Calu3 (cell line): ENCODE data around the gene SCAMP1. TPM values are rescaled to one million over a fixed set of nuclear protein-coding genes. Genes with fewer than 3 reads are reported as not detected.

ENCODE experiments used
- BruUV-seq: library from RNA; stranded (reverse); fragments of 400-500 nt; replicated peaks from 2 replicates; lab custom pipeline; 2021; lab: Mats Ljungman, UMichigan
- CTCF ChIA-PET: fragments of 300-600 bp; sonication (Branson Sonifier 250); formaldehyde crosslinking; loops from one replicate; lab custom pipeline; 2022; ENCODE audit warnings: antibody characterized with exemption; lab: Charles Lee
- DNase-seq: peaks from one replicate; pipeline ENCODE4 v3.0.0; 2022
- H3K27ac Mint-ChIP-seq: one replicate; pipeline ENCODE4 v1.8.0; 2022; ENCODE audit warnings: mixed read lengths; ENCODE audit not compliant: unreplicated experiment
- H3K27me3 Mint-ChIP-seq: one replicate; pipeline ENCODE4 v1.8.0; 2022; ENCODE audit warnings: mixed read lengths; ENCODE audit not compliant: unreplicated experiment
- H3K36me3 Mint-ChIP-seq: one replicate; pipeline ENCODE4 v1.8.0; 2022; ENCODE audit warnings: mild to moderate bottlenecking, moderate library complexity, mixed read lengths; ENCODE audit not compliant: insufficient read depth, unreplicated experiment
- H3K4me1 Mint-ChIP-seq: one replicate; pipeline ENCODE4 v1.8.0; 2022; ENCODE audit warnings: mild to moderate bottlenecking, low read depth, mixed read lengths; ENCODE audit not compliant: unreplicated experiment
- H3K4me3 Mint-ChIP-seq: one replicate; pipeline ENCODE4 v1.8.0; 2022; ENCODE audit warnings: mild to moderate bottlenecking, low read depth, moderate library complexity, mixed read lengths; ENCODE audit not compliant: unreplicated experiment
- H3K9me3 Mint-ChIP-seq: one replicate; pipeline ENCODE4 v1.8.0; 2022; ENCODE audit warnings: low read depth, mixed read lengths; ENCODE audit not compliant: unreplicated experiment
- CTCF ChIP-seq: fragments of 200-600 bp; IDR thresholded peaks from one replicate; pipeline ENCODE4 v1.8.0; 2022; ENCODE audit warnings: antibody characterized with exemption; ENCODE audit not compliant: unreplicated experiment
- intact Hi-C: fragments of 100-400 bp; cut with micrococcal nuclease; formaldehyde crosslinking; loops from one replicate; pipeline ENCODE4 v1.10.0; 2022; ENCODE audit not compliant: unreplicated experiment
- total RNA-seq: library from RNA; stranded (reverse); gene quantifications from 2 replicates; pipeline ENCODE4 v1.2.3, GENCODE V29; 2022

The SCAMP1 gene
- total RNA-seq, 1 experiment from 2014 or later, result 62.2 TPM

- no peaks in the 10 kb centered on the region for H3K27me3 Mint-ChIP-seq
- H3K27ac Mint-ChIP-seq, result no peak overlapping the region
- CTCF ChIA-PET, result interaction anchor here (1.1 kb wide), 1 partner anchor 11 kb away, joined by 3 read pairs; no protein-coding TSS in a partner anchor
- intact Hi-C loops, result loop anchor here (5.0 kb wide), 1 partner anchor 48 kb away; no protein-coding TSS in a partner anchor
- peaks cover 56% of the 10 kb centered on the region for H3K4me1 Mint-ChIP-seq
- H3K36me3 Mint-ChIP-seq, result peaks cover 6% of the 10 kb centered on the region
- BruUV-seq, result no TSS peak
- DNase-seq, result no peak
- TF ChIP-seq CTCF, result no peak
- H3K9me3 Mint-ChIP-seq, result peaks cover 2% of the 10 kb centered on the region
- H3K4me3 Mint-ChIP-seq, result no peak overlapping the region
These were observed 155.3 kb downstream of the SCAMP1 start for GRCh38 chr5:78515670-78516069.

- H3K36me3 Mint-ChIP-seq, result peaks cover 6% of the 10 kb centered on the region
- H3K27ac Mint-ChIP-seq, result peak overlapping the region; percentile 16
- peaks cover 2% of the 10 kb centered on the region for H3K9me3 Mint-ChIP-seq
- CTCF ChIA-PET, result interaction anchor here (2.0 kb wide), 1 partner anchor 10 kb away, joined by 7 read pairs; no protein-coding TSS in a partner anchor
- peak overlapping the region; percentile 22 for H3K4me3 Mint-ChIP-seq
- peak; percentile 79 for DNase-seq
- no peaks in the 10 kb centered on the region for H3K27me3 Mint-ChIP-seq
- intact Hi-C loops, result loop anchor here (5.0 kb wide), 1 partner anchor 51 kb away; no protein-coding TSS in a partner anchor
- no peak for TF ChIP-seq CTCF
- H3K4me1 Mint-ChIP-seq, result peaks cover 48% of the 10 kb centered on the region
- no TSS peak for BruUV-seq
These were observed 158.2 kb downstream of the SCAMP1 start for GRCh38 chr5:78518365-78519197.

- no peak for DNase-seq
- peaks cover 2% of the 10 kb centered on the region for H3K9me3 Mint-ChIP-seq
- TF ChIP-seq CTCF, result no peak
- H3K27ac Mint-ChIP-seq, result peak overlapping the region; percentile 16
- H3K4me1 Mint-ChIP-seq, result peaks cover 48% of the 10 kb centered on the region
- intact Hi-C loops, result loop anchor here (5.0 kb wide), 1 partner anchor 52 kb away; no protein-coding TSS in a partner anchor
- CTCF ChIA-PET, result interaction anchor here (0.5 to 2.0 kb wide), 2 partner anchors 11 to 1210 kb away, joined by 3 to 7 read pairs; no protein-coding TSS in a partner anchor
- no peaks in the 10 kb centered on the region for H3K27me3 Mint-ChIP-seq
- BruUV-seq, result no TSS peak
- H3K4me3 Mint-ChIP-seq, result no peak overlapping the region
- H3K36me3 Mint-ChIP-seq, result peaks cover 6% of the 10 kb centered on the region
These were observed 159.0 kb downstream of the SCAMP1 start for GRCh38 chr5:78519198-78519941.

- peaks cover 6% of the 10 kb centered on the region for H3K36me3 Mint-ChIP-seq
- no peak overlapping the region for H3K4me3 Mint-ChIP-seq
- H3K27ac Mint-ChIP-seq, result no peak overlapping the region
- H3K27me3 Mint-ChIP-seq, result no peaks in the 10 kb centered on the region
- no peak for TF ChIP-seq CTCF
- CTCF ChIA-PET, result no interaction called here
- H3K9me3 Mint-ChIP-seq, result peaks cover 2% of the 10 kb centered on the region
- H3K4me1 Mint-ChIP-seq, result peaks cover 41% of the 10 kb centered on the region
- no peak for DNase-seq
- no TSS peak for BruUV-seq
- intact Hi-C loops, result no loop called here
These were observed 161.0 kb downstream of the SCAMP1 start for GRCh38 chr5:78521455-78521854.
